GM23338 (cell line): Measurements from ENCODE around the gene IL1RAPL2. TPM values are rescaled to one million over a fixed set of nuclear protein-coding genes. Genes with fewer than 3 reads are reported as not detected.

Experiments
- ATAC-seq: fragments of 200-7000 bp; cut with Tn5 transposase; 3 replicates; pipeline ENCODE4 v1.9.1; 2020
- DNase-seq: peaks from one replicate; pipeline ENCODE4 v3.0.0-alpha.2; 2015; ENCODE audit warnings: low spot score
- H2AFZ ChIP-seq: fragments of 200-600 bp; sonication (generic); 2 replicates; pipeline ENCODE4 v1.8.0; 2016; ENCODE audit warnings: antibody characterized with exemption, mild to moderate bottlenecking, moderate library complexity
- H3F3A ChIP-seq: fragments of 200-600 bp; sonication (generic); replicated peaks from 2 replicates; pipeline ENCODE4 v1.8.0; 2017; ENCODE audit warnings: antibody characterized with exemption, mixed run types, low read depth
- H3K27ac ChIP-seq: fragments of 200-600 bp; sonication (generic); 2 replicates; pipeline ENCODE4 v1.6.1; 2016; ENCODE audit warnings: low read depth
- H3K27me3 ChIP-seq: fragments of 200-600 bp; sonication (generic); 2 replicates; pipeline ENCODE4 v1.8.0; 2016; ENCODE audit warnings: mild to moderate bottlenecking, mixed run types, moderate library complexity; ENCODE audit not compliant: insufficient read depth
- H3K36me3 ChIP-seq: fragments of 200-600 bp; sonication (generic); 2 replicates; pipeline ENCODE4 v1.8.0; 2016; ENCODE audit warnings: mild to moderate bottlenecking; ENCODE audit not compliant: insufficient read depth
- H3K4me1 ChIP-seq: fragments of 200-600 bp; sonication (generic); 2 replicates; pipeline ENCODE4 v1.8.0; 2016; ENCODE audit warnings: mild to moderate bottlenecking, moderate library complexity; ENCODE audit not compliant: insufficient read depth
- H3K4me2 ChIP-seq: fragments of 200-600 bp; sonication (generic); 2 replicates; pipeline ENCODE4 v1.7.1; 2017; ENCODE audit warnings: mixed run types
- H3K4me3 ChIP-seq: fragments of 200-600 bp; sonication (generic); 2 replicates; pipeline ENCODE4 v1.6.1; 2016; ENCODE audit warnings: mixed run types
- H3K79me2 ChIP-seq: fragments of 200-600 bp; sonication (generic); replicated peaks from 2 replicates; pipeline ENCODE4 v1.8.0; 2017; ENCODE audit warnings: mild to moderate bottlenecking; ENCODE audit not compliant: insufficient read depth
- H3K9me2 ChIP-seq: fragments of 200-600 bp; sonication (generic); 2 replicates; pipeline ENCODE4 v1.8.0; 2017; ENCODE audit not compliant: insufficient read depth
- H4K20me1 ChIP-seq: fragments of 200-600 bp; sonication (generic); replicated peaks from 2 replicates; pipeline ENCODE4 v1.8.0; 2017; ENCODE audit warnings: mild to moderate bottlenecking; ENCODE audit not compliant: insufficient read depth
- H3K27ac Mint-ChIP-seq: 2 replicates; pipeline ENCODE4 v1.8.0; 2020; ENCODE audit warnings: inconsistent platforms, mild to moderate bottlenecking, moderate library complexity, mixed read lengths
- H3K27me3 Mint-ChIP-seq: 3 replicates; pipeline ENCODE4 v1.8.0; 2022; ENCODE audit warnings: low read depth, mild to moderate bottlenecking, moderate library complexity, mixed read lengths, inconsistent platforms; ENCODE audit not compliant: insufficient read depth, poor library complexity
- H3K36me3 Mint-ChIP-seq: 3 replicates; pipeline ENCODE4 v1.8.0; 2021; ENCODE audit warnings: low read depth, mild to moderate bottlenecking, inconsistent platforms, moderate library complexity, mixed read lengths
- H3K4me1 Mint-ChIP-seq: 3 replicates; pipeline ENCODE4 v1.8.0; 2020; ENCODE audit warnings: mild to moderate bottlenecking, inconsistent platforms, mixed read lengths
- H3K4me3 Mint-ChIP-seq: 3 replicates; pipeline ENCODE4 v1.8.0; 2021; ENCODE audit warnings: moderate library complexity, mild to moderate bottlenecking, inconsistent platforms, mixed read lengths
- H3K9me3 Mint-ChIP-seq: 3 replicates; pipeline ENCODE4 v1.8.0; 2020; ENCODE audit warnings: moderate library complexity, mild to moderate bottlenecking, inconsistent platforms, mixed read lengths
- CREB1 ChIP-seq: fragments of 250-450 bp; sonication (Bioruptor Pico); IDR thresholded peaks from 2 replicates; pipeline ENCODE4 v1.5.0; 2020; ENCODE audit warnings: low read depth, mild to moderate bottlenecking, moderate library complexity
- CTCF ChIP-seq, 2 experiments: fragments of 200-600 bp in 1 of 2; sonication (generic) in 1 of 2; conservative IDR thresholded peaks; 2 replicates each; pipeline versions ENCODE4 v1.5.1 to v1.6.1; 2016 to 2017; ENCODE audit warnings: antibody characterized with exemption in 2 of 2, low read depth in 2 of 2, mild to moderate bottlenecking in 2 of 2, moderate library complexity in 1 of 2
- EZH2 ChIP-seq: fragments of 200-600 bp; sonication (generic); IDR thresholded peaks from one replicate; pipeline ENCODE4 v1.8.0; 2017; ENCODE audit warnings: antibody characterized with exemption, mild to moderate bottlenecking, low read depth; ENCODE audit not compliant: unreplicated experiment
- EZH2phosphoT487 ChIP-seq: fragments of 200-600 bp; sonication (generic); IDR thresholded peaks from one replicate; pipeline ENCODE4 v1.8.1; 2018; ENCODE audit warnings: antibody characterized with exemption; ENCODE audit not compliant: unreplicated experiment
- JUNB ChIP-seq: IDR thresholded peaks from one replicate; pipeline ENCODE4 v1.6.1; 2016; ENCODE audit warnings: antibody characterized with exemption; ENCODE audit not compliant: unreplicated experiment
- NANOG ChIP-seq: IDR thresholded peaks from 2 replicates; pipeline ENCODE4 v1.6.1; 2016; ENCODE audit warnings: antibody characterized with exemption, borderline replicate concordance
- POLR2AphosphoS5 ChIP-seq: IDR thresholded peaks from 2 replicates; pipeline ENCODE4 v1.6.1; 2016; ENCODE audit warnings: antibody characterized with exemption, low read depth
- STAT1 ChIP-seq: IDR thresholded peaks from one replicate; pipeline ENCODE4 v1.6.1; 2016; ENCODE audit warnings: antibody characterized with exemption; ENCODE audit not compliant: unreplicated experiment
- ZNF114 ChIP-seq: fragments of 250-450 bp; sonication (Bioruptor Pico); IDR thresholded peaks from 2 replicates; pipeline ENCODE4 v1.5.0; 2020; ENCODE audit warnings: mild to moderate bottlenecking, moderate library complexity
- ZNF331 ChIP-seq: fragments of 250-450 bp; sonication (Bioruptor Pico); IDR thresholded peaks from 2 replicates; pipeline ENCODE4 v1.5.0; 2020; ENCODE audit warnings: low read depth, mild to moderate bottlenecking, moderate library complexity
- polyA plus RNA-seq: library from polyadenylated mRNA; unstranded; fragments of >200 nt; fragmentation: Nextera tagmentation; extraction: Ambion mirVana; gene quantifications from 2 replicates; pipeline ENCODE4 v1.2.1, GENCODE V29; 2016
- total RNA-seq: library from RNA; depleted of rRNA; stranded (reverse); fragments of >200 nt; shearing (Covaris generic); gene quantifications from 2 replicates; pipeline ENCODE4 v1.2.3, GENCODE V29; 2014
- TF ChIP-seq, protein P1 (sequence below): IDR thresholded peaks from one replicate; pipeline ENCODE4 v1.6.1; 2018; ENCODE audit warnings: antibody characterized with exemption; ENCODE audit not compliant: unreplicated experiment
- TF ChIP-seq, protein P2 (sequence below): fragments of 250-450 bp; sonication (Bioruptor Pico); IDR thresholded peaks from 2 replicates; pipeline ENCODE4 v1.5.0; 2020; ENCODE audit warnings: mild to moderate bottlenecking, moderate library complexity
- TF ChIP-seq, protein P3 (sequence below): IDR thresholded peaks from 2 replicates; pipeline ENCODE4 v1.6.1; 2016; ENCODE audit warnings: antibody characterized with exemption

Gene IL1RAPL2
- total and polyA plus RNA-seq, 2 experiments from 2014 or later = 0.80 to 0.94 TPM

DNA sequence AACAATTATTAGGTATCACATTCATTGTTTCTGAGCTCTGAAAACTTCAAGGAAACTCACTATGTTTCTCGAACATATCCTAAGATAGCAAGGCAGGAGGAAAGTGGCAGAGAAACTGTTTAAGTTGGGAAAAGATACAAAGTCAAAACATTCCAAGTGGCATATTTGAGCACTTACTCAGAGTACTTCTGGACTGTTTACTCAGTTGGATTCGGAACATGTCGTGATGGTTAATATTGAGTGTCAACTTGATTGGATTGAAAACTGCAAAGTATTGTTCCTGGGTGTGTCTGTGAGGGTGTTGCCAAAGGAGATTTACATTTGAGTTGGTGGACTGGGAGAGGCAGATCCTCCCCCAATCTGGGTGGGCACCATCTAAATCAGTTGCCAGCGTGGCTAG lies 298.3 kb downstream of the IL1RAPL2 start:
- no peaks in the 10 kb centered on the region for H3K36me3 Mint-ChIP-seq
- no peaks in the 10 kb centered on the region for H3K9me3 Mint-ChIP-seq
- H3K4me2 ChIP-seq = no peak overlapping the region
- no peak overlapping the region for H3K27ac ChIP-seq
- H3K27me3 ChIP-seq = no peaks in the 10 kb centered on the region
- ATAC-seq = no peak
- no peaks in the 10 kb centered on the region for H3K36me3 ChIP-seq
- H3K4me3 ChIP-seq = no peak overlapping the region
- TF ChIP-seq JUNB (no peak), STAT1 (no peak), ZNF114 (no peak), EZH2 (no peak), POLR2AphosphoS5 (no peak), ZNF331 (CRISPR knock-in tag) (no peak), EZH2phosphoT487 (no peak), NANOG (no peak), CTCF (conservative IDR thresholded peaks at IDR 0.05; ENCODE audit: low read depth in 2 of 2) (no peak), CREB1 (CRISPR knock-in tag) (no peak)
- TF ChIP-seq, protein P1, sequence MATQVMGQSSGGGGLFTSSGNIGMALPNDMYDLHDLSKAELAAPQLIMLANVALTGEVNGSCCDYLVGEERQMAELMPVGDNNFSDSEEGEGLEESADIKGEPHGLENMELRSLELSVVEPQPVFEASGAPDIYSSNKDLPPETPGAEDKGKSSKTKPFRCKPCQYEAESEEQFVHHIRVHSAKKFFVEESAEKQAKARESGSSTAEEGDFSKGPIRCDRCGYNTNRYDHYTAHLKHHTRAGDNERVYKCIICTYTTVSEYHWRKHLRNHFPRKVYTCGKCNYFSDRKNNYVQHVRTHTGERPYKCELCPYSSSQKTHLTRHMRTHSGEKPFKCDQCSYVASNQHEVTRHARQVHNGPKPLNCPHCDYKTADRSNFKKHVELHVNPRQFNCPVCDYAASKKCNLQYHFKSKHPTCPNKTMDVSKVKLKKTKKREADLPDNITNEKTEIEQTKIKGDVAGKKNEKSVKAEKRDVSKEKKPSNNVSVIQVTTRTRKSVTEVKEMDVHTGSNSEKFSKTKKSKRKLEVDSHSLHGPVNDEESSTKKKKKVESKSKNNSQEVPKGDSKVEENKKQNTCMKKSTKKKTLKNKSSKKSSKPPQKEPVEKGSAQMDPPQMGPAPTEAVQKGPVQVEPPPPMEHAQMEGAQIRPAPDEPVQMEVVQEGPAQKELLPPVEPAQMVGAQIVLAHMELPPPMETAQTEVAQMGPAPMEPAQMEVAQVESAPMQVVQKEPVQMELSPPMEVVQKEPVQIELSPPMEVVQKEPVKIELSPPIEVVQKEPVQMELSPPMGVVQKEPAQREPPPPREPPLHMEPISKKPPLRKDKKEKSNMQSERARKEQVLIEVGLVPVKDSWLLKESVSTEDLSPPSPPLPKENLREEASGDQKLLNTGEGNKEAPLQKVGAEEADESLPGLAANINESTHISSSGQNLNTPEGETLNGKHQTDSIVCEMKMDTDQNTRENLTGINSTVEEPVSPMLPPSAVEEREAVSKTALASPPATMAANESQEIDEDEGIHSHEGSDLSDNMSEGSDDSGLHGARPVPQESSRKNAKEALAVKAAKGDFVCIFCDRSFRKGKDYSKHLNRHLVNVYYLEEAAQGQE = no peak
- TF ChIP-seq, protein P2, sequence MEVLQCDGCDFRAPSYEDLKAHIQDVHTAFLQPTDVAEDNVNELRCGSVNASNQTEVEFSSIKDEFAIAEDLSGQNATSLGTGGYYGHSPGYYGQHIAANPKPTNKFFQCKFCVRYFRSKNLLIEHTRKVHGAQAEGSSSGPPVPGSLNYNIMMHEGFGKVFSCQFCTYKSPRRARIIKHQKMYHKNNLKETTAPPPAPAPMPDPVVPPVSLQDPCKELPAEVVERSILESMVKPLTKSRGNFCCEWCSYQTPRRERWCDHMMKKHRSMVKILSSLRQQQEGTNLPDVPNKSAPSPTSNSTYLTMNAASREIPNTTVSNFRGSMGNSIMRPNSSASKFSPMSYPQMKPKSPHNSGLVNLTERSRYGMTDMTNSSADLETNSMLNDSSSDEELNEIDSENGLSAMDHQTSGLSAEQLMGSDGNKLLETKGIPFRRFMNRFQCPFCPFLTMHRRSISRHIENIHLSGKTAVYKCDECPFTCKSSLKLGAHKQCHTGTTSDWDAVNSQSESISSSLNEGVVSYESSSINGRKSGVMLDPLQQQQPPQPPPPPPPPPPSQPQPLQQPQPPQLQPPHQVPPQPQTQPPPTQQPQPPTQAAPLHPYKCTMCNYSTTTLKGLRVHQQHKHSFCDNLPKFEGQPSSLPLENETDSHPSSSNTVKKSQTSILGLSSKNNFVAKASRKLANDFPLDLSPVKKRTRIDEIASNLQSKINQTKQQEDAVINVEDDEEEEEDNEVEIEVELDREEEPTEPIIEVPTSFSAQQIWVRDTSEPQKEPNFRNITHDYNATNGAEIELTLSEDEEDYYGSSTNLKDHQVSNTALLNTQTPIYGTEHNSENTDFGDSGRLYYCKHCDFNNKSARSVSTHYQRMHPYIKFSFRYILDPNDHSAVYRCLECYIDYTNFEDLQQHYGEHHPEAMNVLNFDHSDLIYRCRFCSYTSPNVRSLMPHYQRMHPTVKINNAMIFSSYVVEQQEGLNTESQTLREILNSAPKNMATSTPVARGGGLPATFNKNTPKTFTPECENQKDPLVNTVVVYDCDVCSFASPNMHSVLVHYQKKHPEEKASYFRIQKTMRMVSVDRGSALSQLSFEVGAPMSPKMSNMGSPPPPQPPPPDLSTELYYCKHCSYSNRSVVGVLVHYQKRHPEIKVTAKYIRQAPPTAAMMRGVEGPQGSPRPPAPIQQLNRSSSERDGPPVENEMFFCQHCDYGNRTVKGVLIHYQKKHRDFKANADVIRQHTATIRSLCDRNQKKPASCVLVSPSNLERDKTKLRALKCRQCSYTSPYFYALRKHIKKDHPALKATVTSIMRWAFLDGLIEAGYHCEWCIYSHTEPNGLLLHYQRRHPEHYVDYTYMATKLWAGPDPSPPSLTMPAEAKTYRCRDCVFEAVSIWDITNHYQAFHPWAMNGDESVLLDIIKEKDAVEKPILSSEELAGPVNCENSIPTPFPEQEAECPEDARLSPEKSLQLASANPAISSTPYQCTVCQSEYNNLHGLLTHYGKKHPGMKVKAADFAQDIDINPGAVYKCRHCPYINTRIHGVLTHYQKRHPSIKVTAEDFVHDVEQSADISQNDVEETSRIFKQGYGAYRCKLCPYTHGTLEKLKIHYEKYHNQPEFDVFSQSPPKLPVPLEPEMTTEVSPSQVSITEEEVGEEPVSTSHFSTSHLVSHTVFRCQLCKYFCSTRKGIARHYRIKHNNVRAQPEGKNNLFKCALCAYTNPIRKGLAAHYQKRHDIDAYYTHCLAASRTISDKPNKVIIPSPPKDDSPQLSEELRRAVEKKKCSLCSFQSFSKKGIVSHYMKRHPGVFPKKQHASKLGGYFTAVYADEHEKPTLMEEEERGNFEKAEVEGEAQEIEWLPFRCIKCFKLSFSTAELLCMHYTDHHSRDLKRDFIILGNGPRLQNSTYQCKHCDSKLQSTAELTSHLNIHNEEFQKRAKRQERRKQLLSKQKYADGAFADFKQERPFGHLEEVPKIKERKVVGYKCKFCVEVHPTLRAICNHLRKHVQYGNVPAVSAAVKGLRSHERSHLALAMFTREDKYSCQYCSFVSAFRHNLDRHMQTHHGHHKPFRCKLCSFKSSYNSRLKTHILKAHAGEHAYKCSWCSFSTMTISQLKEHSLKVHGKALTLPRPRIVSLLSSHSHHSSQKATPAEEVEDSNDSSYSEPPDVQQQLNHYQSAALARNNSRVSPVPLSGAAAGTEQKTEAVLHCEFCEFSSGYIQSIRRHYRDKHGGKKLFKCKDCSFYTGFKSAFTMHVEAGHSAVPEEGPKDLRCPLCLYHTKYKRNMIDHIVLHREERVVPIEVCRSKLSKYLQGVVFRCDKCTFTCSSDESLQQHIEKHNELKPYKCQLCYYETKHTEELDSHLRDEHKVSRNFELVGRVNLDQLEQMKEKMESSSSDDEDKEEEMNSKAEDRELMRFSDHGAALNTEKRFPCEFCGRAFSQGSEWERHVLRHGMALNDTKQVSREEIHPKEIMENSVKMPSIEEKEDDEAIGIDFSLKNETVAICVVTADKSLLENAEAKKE (CRISPR knock-in tag) = no peak
- TF ChIP-seq, protein P3, sequence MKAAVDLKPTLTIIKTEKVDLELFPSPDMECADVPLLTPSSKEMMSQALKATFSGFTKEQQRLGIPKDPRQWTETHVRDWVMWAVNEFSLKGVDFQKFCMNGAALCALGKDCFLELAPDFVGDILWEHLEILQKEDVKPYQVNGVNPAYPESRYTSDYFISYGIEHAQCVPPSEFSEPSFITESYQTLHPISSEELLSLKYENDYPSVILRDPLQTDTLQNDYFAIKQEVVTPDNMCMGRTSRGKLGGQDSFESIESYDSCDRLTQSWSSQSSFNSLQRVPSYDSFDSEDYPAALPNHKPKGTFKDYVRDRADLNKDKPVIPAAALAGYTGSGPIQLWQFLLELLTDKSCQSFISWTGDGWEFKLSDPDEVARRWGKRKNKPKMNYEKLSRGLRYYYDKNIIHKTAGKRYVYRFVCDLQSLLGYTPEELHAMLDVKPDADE = no peak
- H3K27me3 Mint-ChIP-seq = no peaks in the 10 kb centered on the region
- H3K4me3 Mint-ChIP-seq = no peak overlapping the region
- H3K27ac Mint-ChIP-seq = no peak overlapping the region
- H2AFZ ChIP-seq = no peak overlapping the region
- no peak for DNase-seq
- no peaks in the 10 kb centered on the region for H3K4me1 Mint-ChIP-seq
- H3K79me2 ChIP-seq = no peaks in the 10 kb centered on the region
- no peaks in the 10 kb centered on the region for H3K4me1 ChIP-seq
- H4K20me1 ChIP-seq = no peaks in the 10 kb centered on the region
- no peaks in the 10 kb centered on the region for H3F3A ChIP-seq
- no peaks in the 10 kb centered on the region for H3K9me2 ChIP-seq
